Activated CD4-positive, alpha-beta memory T cell treated with anti-CD3 and anti-CD28 coated beads, Interleukin-2, amount 10 ng/mL, durations not matched to agents 7 days and 5 days (primary cell): ENCODE results near the gene VPS37B. TPM values are rescaled to one million over a fixed set of nuclear protein-coding genes. Genes with fewer than 3 reads are reported as not detected.
A peak's percentile ranks its signal among the peaks of the same experiment; 100 is the strongest.

Experiments
- CTCF ChIA-PET: fragments of 350-600 bp; sonication (Branson Sonifier 250); formaldehyde crosslinking; loops from one replicate; lab custom pipeline; 2021; ENCODE audit warnings: antibody characterized with exemption, inconsistent platforms; lab: Charles Lee
- POLR2A ChIA-PET: fragments of 350-600 bp; sonication (Branson Sonifier 250); formaldehyde crosslinking; loops from one replicate; lab custom pipeline; 2021; ENCODE audit warnings: antibody characterized with exemption; lab: Charles Lee
- DNase-seq: peaks from one replicate; pipeline ENCODE4 v3.0.0-alpha.2; 2020
- H3K27ac Mint-ChIP-seq: one replicate; pipeline ENCODE4 v1.8.0; 2021; ENCODE audit warnings: mild to moderate bottlenecking, mixed read lengths
- H3K27me3 Mint-ChIP-seq: one replicate; pipeline ENCODE4 v1.8.0; 2021; ENCODE audit warnings: mixed read lengths
- H3K36me3 Mint-ChIP-seq: one replicate; pipeline ENCODE4 v1.8.0; 2021; ENCODE audit warnings: low read depth, mixed read lengths
- H3K4me1 Mint-ChIP-seq: one replicate; pipeline ENCODE4 v1.8.0; 2021; ENCODE audit warnings: mixed read lengths
- H3K4me3 Mint-ChIP-seq: one replicate; pipeline ENCODE4 v1.8.0; 2021; ENCODE audit warnings: mild to moderate bottlenecking, mixed read lengths
- H3K9me3 Mint-ChIP-seq: one replicate; pipeline ENCODE4 v1.8.0; 2021; ENCODE audit warnings: mixed read lengths
- total RNA-seq, 2 experiments: library from RNA; stranded (reverse); gene quantifications; one replicate each; pipeline ENCODE4 v1.2.3, GENCODE V29; 2021

VPS37B gene
- total RNA-seq, 2 experiments from 2014 or later, result 27.1 to 27.7 TPM

- Mint-ChIP-seq H3K9me3 (no peaks in the 10 kb centered on the region), H3K4me1 (no peaks in the 10 kb centered on the region), H3K4me3 (no peak overlapping the region), H3K36me3 (no peaks in the 10 kb centered on the region), H3K27me3 (no peaks in the 10 kb centered on the region), H3K27ac (no peak overlapping the region)
- ChIA-PET CTCF (interaction anchor here (0.8 kb wide), 1 partner anchor 116 kb away, joined by 3 read pairs; no protein-coding TSS in a partner anchor), POLR2A (no interaction called here)
- no peak for DNase-seq
Observed at GRCh38 chr12:122844366-122844971, 51.5 kb downstream of the VPS37B start.

DNA sequence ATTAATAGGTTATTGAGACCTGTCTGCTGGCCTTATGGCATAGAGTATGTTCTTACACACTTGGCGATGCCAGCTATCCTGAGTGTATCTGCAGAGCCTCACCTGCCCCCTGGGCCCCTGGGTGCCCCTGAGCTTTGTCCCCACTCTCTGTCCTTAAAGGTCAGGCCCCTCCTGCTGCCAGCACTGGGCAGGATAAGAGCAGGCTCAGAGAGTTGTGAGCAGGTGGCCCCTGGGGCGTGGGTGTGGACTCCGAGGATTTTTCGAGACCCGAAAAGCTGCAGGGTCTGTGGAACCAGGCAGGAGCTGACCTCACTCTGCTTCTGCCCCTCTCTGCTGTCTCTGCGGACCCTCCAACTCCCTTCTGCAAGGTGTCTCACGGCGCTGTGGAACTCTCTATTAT is 52.5 kb downstream of the VPS37B start:
- no peaks in the 10 kb centered on the region for H3K27me3 Mint-ChIP-seq
- peaks cover 1% of the 10 kb centered on the region for H3K4me1 Mint-ChIP-seq
- ChIA-PET CTCF (interaction anchor here (0.6 to 0.8 kb wide), 2 partner anchors 50 to 117 kb away, joined by 3 read pairs; no protein-coding TSS in a partner anchor), POLR2A (no interaction called here)
- no peak overlapping the region for H3K27ac Mint-ChIP-seq
- no peaks in the 10 kb centered on the region for H3K36me3 Mint-ChIP-seq
- H3K4me3 Mint-ChIP-seq, result no peak overlapping the region
- no peaks in the 10 kb centered on the region for H3K9me3 Mint-ChIP-seq
- no peak for DNase-seq

DNA sequence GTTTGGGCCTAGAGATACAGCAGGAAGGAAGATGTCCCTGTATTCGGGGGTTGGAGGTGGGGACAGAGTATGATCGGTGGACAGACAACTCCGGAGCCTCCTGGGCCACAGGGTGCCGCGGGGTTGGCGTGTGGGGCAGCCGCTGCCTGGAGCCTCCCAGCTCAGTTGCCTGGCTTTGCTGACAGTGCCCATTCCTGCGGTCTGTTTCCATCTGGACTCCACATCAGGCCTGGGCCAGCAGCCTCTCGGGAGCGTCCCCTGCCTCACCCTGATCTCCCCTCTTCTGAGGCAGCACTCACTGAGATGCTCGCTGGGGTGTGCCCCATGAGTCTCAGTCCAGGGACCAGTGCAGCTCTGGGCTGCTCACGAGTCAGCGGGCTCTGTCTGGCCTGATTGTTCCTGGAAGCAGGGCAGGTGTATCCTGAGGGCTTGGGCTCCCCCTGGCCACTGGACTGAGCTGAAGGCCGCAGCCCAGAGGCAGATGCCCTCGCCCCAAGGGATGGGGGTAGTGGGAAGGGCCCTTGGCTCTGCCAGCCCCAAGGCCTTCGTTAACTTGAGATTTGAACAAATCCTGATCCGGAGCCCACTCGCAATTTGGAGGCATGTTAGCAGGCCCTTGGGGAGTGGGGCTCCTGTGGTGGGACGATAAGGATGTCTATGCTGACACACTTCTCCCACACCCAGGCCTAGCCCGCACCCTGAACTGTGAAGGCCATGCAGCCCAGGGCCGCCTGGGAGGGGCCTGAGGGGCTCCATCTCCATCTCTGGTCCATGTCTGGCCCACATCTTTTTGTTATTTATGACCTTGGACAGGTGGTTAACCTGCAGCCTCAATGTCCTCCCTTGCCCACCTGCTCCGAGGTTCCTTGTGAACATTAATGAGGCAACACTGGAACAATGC is 53.2 kb downstream of the VPS37B start:
- H3K9me3 Mint-ChIP-seq, result no peaks in the 10 kb centered on the region
- ChIA-PET POLR2A (no interaction called here), CTCF (interaction anchor here (0.6 kb wide), 1 partner anchor 49 kb away, joined by 3 read pairs; no protein-coding TSS in a partner anchor)
- DNase-seq, result no peak
- peaks cover 8% of the 10 kb centered on the region for H3K4me1 Mint-ChIP-seq
- H3K27me3 Mint-ChIP-seq, result no peaks in the 10 kb centered on the region
- no peak overlapping the region for H3K4me3 Mint-ChIP-seq
- H3K36me3 Mint-ChIP-seq, result no peaks in the 10 kb centered on the region
- no peak overlapping the region for H3K27ac Mint-ChIP-seq

DNA sequence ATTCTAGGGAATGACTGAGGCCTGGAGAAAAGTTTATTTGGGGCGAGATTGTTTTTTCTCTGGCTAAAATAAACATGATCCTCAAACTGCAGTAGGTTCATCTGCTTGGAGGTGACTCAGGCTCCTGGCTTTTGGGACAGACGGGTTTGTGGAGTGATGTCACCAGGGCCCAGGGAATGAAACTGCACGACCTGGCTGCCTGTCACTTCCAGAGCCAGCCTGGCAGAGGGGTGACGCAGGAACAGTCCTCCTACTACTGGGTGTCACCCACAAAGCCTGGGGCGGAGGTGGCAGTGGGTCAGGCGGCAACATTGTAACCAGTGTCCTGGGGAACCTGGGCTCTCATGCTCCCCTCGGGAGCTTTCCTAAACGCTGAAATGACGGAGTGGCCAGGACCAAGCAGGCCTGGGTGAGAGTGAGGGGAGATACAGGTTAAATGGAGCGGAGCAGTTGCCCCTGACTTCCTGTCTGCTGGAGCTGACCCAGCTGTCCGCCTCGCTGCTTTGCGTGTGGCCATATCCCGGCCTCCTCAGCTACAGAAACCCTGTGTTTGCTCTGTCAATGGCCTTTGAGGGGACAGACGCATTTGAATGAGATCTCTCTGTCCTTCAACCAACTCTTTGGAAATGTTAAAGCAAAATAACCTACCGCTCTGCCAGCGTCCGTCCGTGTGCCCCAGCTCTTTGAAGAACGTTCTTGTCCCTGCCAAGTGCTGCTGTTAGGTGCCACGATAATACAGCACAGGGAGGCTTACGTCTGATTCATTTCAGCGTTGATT is 54.2 kb downstream of the VPS37B start:
- H3K36me3 Mint-ChIP-seq, result no peaks in the 10 kb centered on the region
- ChIA-PET CTCF (no interaction called here), POLR2A (no interaction called here)
- no peak overlapping the region for H3K27ac Mint-ChIP-seq
- H3K27me3 Mint-ChIP-seq, result no peaks in the 10 kb centered on the region
- no peak for DNase-seq
- H3K4me3 Mint-ChIP-seq, result no peak overlapping the region
- no peaks in the 10 kb centered on the region for H3K9me3 Mint-ChIP-seq
- peaks cover 16% of the 10 kb centered on the region for H3K4me1 Mint-ChIP-seq

DNA sequence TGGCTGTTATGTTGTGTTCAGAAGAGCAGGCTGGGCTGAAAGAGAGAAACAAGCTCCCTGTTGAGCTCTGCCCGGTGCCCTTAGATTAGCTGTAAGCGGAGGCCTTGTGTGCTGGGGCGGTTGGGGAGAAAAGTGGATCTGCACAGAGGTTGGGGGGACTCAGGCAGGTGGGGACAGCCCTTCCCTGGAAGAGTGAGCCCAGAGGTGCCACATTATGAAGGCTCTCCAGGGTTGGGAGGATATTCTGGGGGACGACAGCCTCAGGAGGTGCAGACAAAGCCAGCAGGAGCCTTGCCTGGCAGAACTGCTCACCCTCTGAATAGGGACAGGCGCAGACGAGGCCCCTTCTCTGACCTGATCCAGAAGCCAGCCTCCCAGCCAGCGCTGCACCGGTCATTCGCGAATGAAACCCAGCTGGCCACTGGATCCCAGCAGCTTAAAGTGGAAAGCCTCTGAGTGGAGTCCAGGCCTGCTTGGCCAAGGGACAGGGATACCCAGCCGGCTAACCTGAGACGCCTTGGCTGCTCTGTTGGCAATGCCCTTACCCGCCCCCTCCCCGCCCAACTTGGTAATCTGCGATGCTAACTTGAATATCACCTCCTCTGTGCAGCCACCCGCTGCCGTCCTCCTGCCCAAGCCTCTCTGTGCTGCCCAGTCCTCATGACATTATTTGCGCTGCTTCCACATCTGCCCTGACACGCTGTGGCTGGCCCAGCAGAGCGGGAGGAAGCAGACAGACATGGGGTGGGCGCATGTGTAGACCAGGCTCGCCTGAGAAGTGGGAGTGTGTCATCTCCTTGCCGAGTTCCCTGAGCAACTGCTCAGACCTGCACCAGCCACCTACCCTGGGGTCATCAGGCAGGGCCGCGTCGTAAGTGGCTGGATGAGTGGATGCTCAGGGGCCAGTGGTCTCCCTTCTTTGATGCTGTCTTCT is 55.1 kb downstream of the VPS37B start:
- POLR2A ChIA-PET, result no interaction called here
- Mint-ChIP-seq H3K9me3 (no peaks in the 10 kb centered on the region), H3K4me1 (peaks cover 21% of the 10 kb centered on the region), H3K36me3 (peaks cover 2% of the 10 kb centered on the region), H3K4me3 (no peak overlapping the region), H3K27ac (no peak overlapping the region), H3K27me3 (no peaks in the 10 kb centered on the region)
- no peak for DNase-seq
- CTCF ChIA-PET, result interaction anchor here (1.6 kb wide), 1 partner anchor 47 kb away, joined by 6 read pairs; no protein-coding TSS in a partner anchor

DNA sequence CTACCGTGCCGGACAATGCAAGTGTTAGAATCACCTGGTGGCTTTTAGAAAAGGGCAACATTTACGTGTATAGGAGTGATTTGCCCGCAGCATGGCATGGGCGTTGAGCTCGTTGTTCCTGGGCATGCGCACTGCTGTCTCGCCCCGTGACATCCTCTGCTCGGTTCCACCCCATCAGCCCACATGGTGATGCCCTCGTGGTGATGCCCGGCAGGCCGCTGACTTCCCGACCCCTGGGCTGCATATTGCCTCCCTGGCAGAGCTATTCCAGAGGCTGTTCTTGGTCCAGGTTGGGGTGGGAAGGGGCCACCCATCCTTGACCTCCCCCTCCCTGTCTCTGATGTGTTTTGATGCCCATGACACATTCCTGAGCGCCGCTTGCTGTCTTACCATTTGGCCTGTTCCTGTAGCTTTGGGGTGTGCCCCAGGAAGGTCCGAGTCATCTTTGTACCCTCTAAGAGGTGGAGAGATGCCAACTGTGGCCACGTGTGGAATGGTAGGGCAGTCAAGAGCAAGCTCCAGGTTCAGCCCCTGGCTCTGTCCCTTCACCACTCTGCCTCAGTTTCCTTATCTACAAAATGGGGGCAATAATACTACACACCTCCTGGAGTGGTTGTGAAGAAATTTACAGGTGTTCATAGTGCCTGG is 55.9 kb downstream of the VPS37B start:
- no peak overlapping the region for H3K27ac Mint-ChIP-seq
- ChIA-PET POLR2A (interaction anchor here (0.9 kb wide), 1 partner anchor 12 kb away, joined by 3 read pairs; no protein-coding TSS in a partner anchor), CTCF (interaction anchor here (1.6 kb wide), 1 partner anchor 46 kb away, joined by 6 read pairs; no protein-coding TSS in a partner anchor)
- no peaks in the 10 kb centered on the region for H3K27me3 Mint-ChIP-seq
- H3K36me3 Mint-ChIP-seq, result peaks cover 2% of the 10 kb centered on the region
- peaks cover 21% of the 10 kb centered on the region for H3K4me1 Mint-ChIP-seq
- DNase-seq, result no peak
- no peaks in the 10 kb centered on the region for H3K9me3 Mint-ChIP-seq
- H3K4me3 Mint-ChIP-seq, result no peak overlapping the region

GRCh38 chr12:122838841-122839240 is 57.1 kb downstream of the VPS37B start:
- ChIA-PET CTCF (no interaction called here), POLR2A (no interaction called here)
- no peaks in the 10 kb centered on the region for H3K9me3 Mint-ChIP-seq
- H3K27ac Mint-ChIP-seq, result no peak overlapping the region
- H3K27me3 Mint-ChIP-seq, result peaks cover 6% of the 10 kb centered on the region
- H3K36me3 Mint-ChIP-seq, result peaks cover 2% of the 10 kb centered on the region
- peaks cover 30% of the 10 kb centered on the region for H3K4me1 Mint-ChIP-seq
- H3K4me3 Mint-ChIP-seq, result no peak overlapping the region
- no peak for DNase-seq

DNA sequence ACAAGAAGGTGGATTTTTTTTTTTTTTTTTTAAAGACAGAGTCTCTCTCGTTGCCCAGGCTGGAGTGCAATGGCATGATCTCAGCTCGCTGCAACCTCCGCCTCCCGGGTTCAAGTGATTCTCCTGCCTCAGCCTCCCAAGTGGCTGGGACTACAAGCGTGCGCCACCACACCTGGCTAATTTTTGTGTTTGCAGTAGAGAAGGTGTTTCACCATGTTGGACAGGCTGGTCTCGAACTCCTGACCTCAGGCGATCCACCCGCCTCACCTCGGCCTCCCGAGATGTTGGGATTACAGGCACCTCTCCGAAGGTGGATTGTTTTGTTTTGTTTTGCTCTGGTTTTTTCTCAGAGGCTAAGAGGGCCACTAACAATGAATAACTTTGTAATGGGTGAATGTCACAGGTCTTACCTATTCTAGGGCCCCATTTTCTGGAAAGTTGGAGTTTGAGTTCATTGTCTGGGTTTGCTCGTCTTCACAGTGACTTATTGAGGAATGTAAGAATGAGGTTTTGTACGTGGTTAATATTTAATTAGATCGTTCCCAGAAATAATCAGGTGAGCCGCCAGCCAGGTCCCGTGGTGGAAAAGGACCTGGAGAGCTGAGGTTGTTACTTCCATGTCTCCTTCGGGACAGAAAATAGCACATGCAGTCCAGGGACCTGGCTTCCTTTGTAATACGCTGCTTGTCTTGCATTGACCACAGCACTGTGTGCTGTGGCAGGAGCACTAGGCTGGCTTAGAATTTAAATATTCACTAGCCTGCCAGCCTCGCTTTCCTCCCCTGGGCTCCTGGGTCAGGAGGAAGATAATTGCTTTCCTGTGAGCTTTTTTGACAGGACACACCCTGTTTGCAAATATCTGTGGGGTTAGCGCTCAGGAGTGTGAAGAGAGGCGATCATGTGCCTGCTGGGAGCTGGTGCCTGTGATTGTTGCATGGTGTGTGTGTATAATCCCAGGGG is 58.3 kb downstream of the VPS37B start:
- no peak for DNase-seq
- Mint-ChIP-seq H3K9me3 (no peaks in the 10 kb centered on the region), H3K27me3 (peaks cover 12% of the 10 kb centered on the region), H3K4me1 (peaks cover 33% of the 10 kb centered on the region), H3K27ac (no peak overlapping the region), H3K4me3 (no peak overlapping the region), H3K36me3 (peaks cover 2% of the 10 kb centered on the region)
- CTCF ChIA-PET, result no interaction called here
- POLR2A ChIA-PET, result no interaction called here

DNA sequence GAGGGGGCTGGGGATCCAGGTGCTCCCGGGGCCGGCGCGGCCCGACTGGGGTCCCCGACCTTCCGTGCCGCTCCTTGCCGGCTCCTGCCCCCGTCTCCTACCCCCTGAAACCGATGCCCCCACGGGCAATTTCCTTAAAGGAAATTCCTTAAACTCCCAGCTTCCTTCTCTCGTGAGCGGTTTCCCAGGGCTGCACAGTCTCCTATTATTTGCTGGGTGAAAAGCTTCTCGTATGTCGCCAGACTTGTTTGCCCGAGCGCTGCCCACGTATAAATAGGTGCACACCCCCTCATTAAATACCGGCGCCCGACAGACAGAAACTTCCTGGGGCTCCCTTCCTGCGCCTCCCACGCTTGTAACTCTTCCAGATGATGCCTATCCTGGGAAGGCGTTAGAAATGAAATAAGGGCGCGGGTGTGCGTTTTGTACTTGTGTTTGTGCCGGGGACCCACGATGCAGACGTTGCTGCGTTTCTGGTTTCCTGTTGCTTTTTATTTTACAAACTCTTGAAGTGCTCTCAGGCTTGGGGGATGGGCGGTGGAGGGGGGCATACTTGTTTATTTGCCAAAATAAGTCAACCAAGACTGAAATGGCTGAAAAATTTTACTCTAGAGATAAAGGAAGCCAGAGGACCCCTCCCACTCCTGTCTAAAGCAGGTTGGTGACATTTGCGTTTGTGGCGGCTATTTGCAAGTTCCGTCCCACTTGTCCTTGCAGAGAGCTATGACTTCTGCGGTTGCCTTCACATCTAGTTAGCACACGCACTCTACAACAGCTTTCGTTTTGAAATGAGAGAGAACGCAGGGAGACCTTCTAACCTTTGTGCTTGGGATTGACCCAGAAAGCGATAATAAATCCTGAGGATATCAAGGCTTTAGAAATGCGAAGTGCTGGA is 59.6 kb downstream of the VPS37B start:
- peaks cover 12% of the 10 kb centered on the region for H3K27me3 Mint-ChIP-seq
- H3K27ac Mint-ChIP-seq, result peak overlapping the region; percentile 81
- peak overlapping the region; percentile 88 for H3K4me3 Mint-ChIP-seq
- ChIA-PET POLR2A (interaction anchor here (0.7 to 1.9 kb wide), 12 partner anchors 9 to 396 kb away, joined by 3 to 10 read pairs (median 4); partner anchors contain the start of genes ABCB9, MPHOSPH9 and OGFOD2), CTCF (interaction anchor here (0.6 to 1.9 kb wide), 4 partner anchors 10 to 196 kb away, joined by 3 to 7 read pairs (median 4); no protein-coding TSS in a partner anchor)
- DNase-seq, result peak; percentile 62
- H3K36me3 Mint-ChIP-seq, result peaks cover 2% of the 10 kb centered on the region
- no peaks in the 10 kb centered on the region for H3K9me3 Mint-ChIP-seq
- peaks cover 33% of the 10 kb centered on the region for H3K4me1 Mint-ChIP-seq

- Mint-ChIP-seq H3K4me3 (no peak overlapping the region), H3K36me3 (peaks cover 2% of the 10 kb centered on the region), H3K4me1 (peaks cover 35% of the 10 kb centered on the region), H3K9me3 (no peaks in the 10 kb centered on the region), H3K27me3 (peaks cover 15% of the 10 kb centered on the region), H3K27ac (no peak overlapping the region)
- ChIA-PET CTCF (interaction anchor here (0.7 to 1.9 kb wide), 3 partner anchors 9 to 73 kb away, joined by 3 to 7 read pairs (median 4); no protein-coding TSS in a partner anchor), POLR2A (interaction anchor here (0.9 to 1.9 kb wide), 9 partner anchors 9 to 140 kb away, joined by 3 to 10 read pairs (median 5); partner anchors contain the start of genes ABCB9 and OGFOD2)
- peak; percentile 39 for DNase-seq
Observed at GRCh38 chr12:122835750-122836026, 60.2 kb downstream of the VPS37B start.
